HG03025 (cell line): ENCODE results near the gene MPL.

Source experiments
- ATAC-seq: cut with Tn5 transposase; IDR thresholded peaks from one replicate; pipeline ENCODE4 v1.9.1; 2021; ENCODE audit warnings: mild to moderate bottlenecking, moderate library complexity; ENCODE audit not compliant: unreplicated experiment, low FRiP score

Gene MPL

GRCh38 chr1:43305926-43306687 is 31.5 kb upstream of the MPL start:
- no peak for ATAC-seq

GRCh38 chr1:43306688-43307457 is 30.7 kb upstream of the MPL start:
- no peak for ATAC-seq

GRCh38 chr1:43307458-43308158 is 30.0 kb upstream of the MPL start:
- ATAC-seq: no peak

- no peak for ATAC-seq
Measured at GRCh38 chr1:43308635-43309404, 28.8 kb upstream of the MPL start.

GRCh38 chr1:43309405-43310025 is 28.1 kb upstream of the MPL start:
- ATAC-seq: no peak

GRCh38 chr1:43311521-43311920 is 26.1 kb upstream of the MPL start:
- ATAC-seq: no peak

GRCh38 chr1:43312212-43312623 is 25.4 kb upstream of the MPL start:
- no peak for ATAC-seq

- no peak for ATAC-seq
Measured at GRCh38 chr1:43312663-43313515, 24.7 kb upstream of the MPL start.

GRCh38 chr1:43313771-43314170 is 23.8 kb upstream of the MPL start:
- no peak for ATAC-seq

- ATAC-seq: no peak
Measured at GRCh38 chr1:43314233-43314632, 23.4 kb upstream of the MPL start.

- ATAC-seq: no peak
Measured at GRCh38 chr1:43315481-43315880, 22.1 kb upstream of the MPL start.

GRCh38 chr1:43315963-43316737 is 21.5 kb upstream of the MPL start:
- ATAC-seq: no peak

- no peak for ATAC-seq
Measured at GRCh38 chr1:43316738-43317520, 20.7 kb upstream of the MPL start.

- no peak for ATAC-seq
Measured at GRCh38 chr1:43317817-43318471, 19.7 kb upstream of the MPL start.

GRCh38 chr1:43318831-43319230 is 18.8 kb upstream of the MPL start:
- no peak for ATAC-seq

GRCh38 chr1:43319288-43319687 is 18.3 kb upstream of the MPL start:
- ATAC-seq: no peak

GRCh38 chr1:43319766-43320165 is 17.9 kb upstream of the MPL start:
- no peak for ATAC-seq
